HepG2 (cell line): ENCODE measurements around the gene ZFAND6. TPM values are rescaled to one million over a fixed set of nuclear protein-coding genes. Genes with fewer than 3 reads are reported as not detected.

Experiments used
- CC2D1A ChIP-seq: sonication (generic); formaldehyde crosslinking; IDR thresholded peaks from 2 replicates; pipeline ENCODE4 v1.8.1; 2023; ENCODE audit warnings: mild to moderate bottlenecking, missing genetic modification reagents
- GABPB1 ChIP-seq: IDR thresholded peaks from 2 replicates; pipeline ENCODE4 v1.6.1; 2016; ENCODE audit warnings: mild to moderate bottlenecking, missing genetic modification reagents, moderate library complexity, missing compliant biosample characterization
- GATAD1 ChIP-seq: IDR thresholded peaks from 2 replicates; pipeline ENCODE4 v1.6.1; 2016; ENCODE audit warnings: missing genetic modification reagents, missing compliant biosample characterization
- HNRNPLL ChIP-seq: fragments of 200-400 bp; formaldehyde crosslinking; IDR thresholded peaks from 2 replicates; pipeline ENCODE4 v1.6.1; 2017; ENCODE audit warnings: mild to moderate bottlenecking, low read depth, low read length; ENCODE audit not compliant: poor library complexity, severe bottlenecking
- HNRNPUL1 ChIP-seq: fragments of 200-400 bp; formaldehyde crosslinking; IDR thresholded peaks from 2 replicates; pipeline ENCODE4 v1.6.1; 2017; ENCODE audit warnings: low read depth, mild to moderate bottlenecking, low read length, moderate library complexity
- MAFK ChIP-seq, 2 experiments: IDR thresholded peaks in 1 of 2; conservative IDR thresholded peaks in 1 of 2; 2 replicates each; pipeline ENCODE4 v1.6.1; 2011; ENCODE audit warnings: improper control_type of control experiment in 2 of 2, low read length in 2 of 2
- MTA1 ChIP-seq: sonication (generic); formaldehyde crosslinking; IDR thresholded peaks from 2 replicates; pipeline ENCODE4 v1.4.0; 2020; ENCODE audit warnings: missing genetic modification reagents, mild to moderate bottlenecking, borderline replicate concordance
- PPARG ChIP-seq: conservative IDR thresholded peaks from 2 replicates; pipeline ENCODE4 v1.6.1; 2016; ENCODE audit warnings: missing biosample characterization, missing genetic modification reagents
- RFX5 ChIP-seq: IDR thresholded peaks from 2 replicates; pipeline ENCODE4 v1.6.1; 2011; ENCODE audit warnings: low read depth, low read length, improper control_type of control experiment
- TRIM24 ChIP-seq: sonication (generic); formaldehyde crosslinking; IDR thresholded peaks from 2 replicates; pipeline ENCODE4 v1.8.0; 2022; ENCODE audit warnings: mild to moderate bottlenecking, missing genetic modification reagents
- ZBTB7B ChIP-seq: sonication (generic); formaldehyde crosslinking; IDR thresholded peaks from 2 replicates; pipeline ENCODE4 v1.4.0; 2020; ENCODE audit warnings: missing genetic modification reagents
- ZNF143 ChIP-seq: sonication (generic); formaldehyde crosslinking; IDR thresholded peaks from 2 replicates; pipeline ENCODE4 v1.4.0; 2020; ENCODE audit warnings: missing genetic modification reagents
- ZNF343 ChIP-seq: sonication (generic); formaldehyde crosslinking; IDR thresholded peaks from 2 replicates; pipeline ENCODE4 v1.4.0; 2020; ENCODE audit warnings: mild to moderate bottlenecking, missing genetic modification reagents
- ZNF512B ChIP-seq: sonication (generic); formaldehyde crosslinking; IDR thresholded peaks from 2 replicates; pipeline ENCODE4 v1.5.1; 2020; ENCODE audit warnings: missing genetic modification reagents, mild to moderate bottlenecking, borderline replicate concordance
- ZNF776 ChIP-seq: sonication (generic); formaldehyde crosslinking; IDR thresholded peaks from 2 replicates; pipeline ENCODE4 v1.4.0; 2020; ENCODE audit warnings: mild to moderate bottlenecking, missing genetic modification reagents
- ZNF816 ChIP-seq: sonication (generic); formaldehyde crosslinking; IDR thresholded peaks from 2 replicates; pipeline ENCODE4 v1.8.0; 2022; ENCODE audit warnings: missing genetic modification reagents, mild to moderate bottlenecking, borderline replicate concordance
- ZSCAN25 ChIP-seq: sonication (generic); formaldehyde crosslinking; IDR thresholded peaks from 2 replicates; pipeline ENCODE4 v1.8.0; 2022; ENCODE audit warnings: mild to moderate bottlenecking, missing genetic modification reagents
- polyA plus RNA-seq, 8 experiments: library from polyadenylated mRNA; depleted of rRNA in 3 of 8; stranded (reverse) in 7 of 8; unstranded in 1 of 8; fragments of >200 nt; fragmentation: Illumina TruSeq in 4 of 8; extraction: Trizol in 4 of 8; gene quantifications; 2 replicates each; pipeline versions ENCODE4 v1.2.1 to v1.2.3, GENCODE V29; 2011 to 2016; ENCODE audit warnings: low read depth in 4 of 8, missing spikeins in 1 of 8, mixed read lengths in 1 of 8; ENCODE audit not compliant: insufficient read depth in 1 of 8
- total RNA-seq, 5 experiments: library from RNA; depleted of rRNA; stranded (reverse); fragments of >200 nt; fragmentation: Illumina TruSeq; extraction: Trizol; gene quantifications; 2 replicates each; pipeline ENCODE4 v1.2.3, GENCODE V29; 2016; ENCODE audit warnings: low read depth in 1 of 5
- TF ChIP-seq, protein P1 (sequence below): IDR thresholded peaks from 2 replicates; pipeline ENCODE4 v1.6.1; 2016; ENCODE audit warnings: low read depth, missing genetic modification reagents, missing compliant biosample characterization
- TF ChIP-seq, protein P2 (sequence below): sonication (generic); formaldehyde crosslinking; IDR thresholded peaks from 2 replicates; pipeline ENCODE4 v1.5.0; 2020; ENCODE audit warnings: mild to moderate bottlenecking, missing genetic modification reagents
- TF ChIP-seq, protein P3 (sequence below): sonication (generic); formaldehyde crosslinking; IDR thresholded peaks from 2 replicates; pipeline ENCODE4 v1.8.1; 2023; ENCODE audit warnings: missing genetic modification reagents, mild to moderate bottlenecking, borderline replicate concordance

The ZFAND6 gene
- total and polyA plus RNA-seq, 2 of the 13 experiments (the other 11 are each of a cell fraction or from before 2014, with no cell fraction given) = 84.2 to 115 TPM

DNA sequence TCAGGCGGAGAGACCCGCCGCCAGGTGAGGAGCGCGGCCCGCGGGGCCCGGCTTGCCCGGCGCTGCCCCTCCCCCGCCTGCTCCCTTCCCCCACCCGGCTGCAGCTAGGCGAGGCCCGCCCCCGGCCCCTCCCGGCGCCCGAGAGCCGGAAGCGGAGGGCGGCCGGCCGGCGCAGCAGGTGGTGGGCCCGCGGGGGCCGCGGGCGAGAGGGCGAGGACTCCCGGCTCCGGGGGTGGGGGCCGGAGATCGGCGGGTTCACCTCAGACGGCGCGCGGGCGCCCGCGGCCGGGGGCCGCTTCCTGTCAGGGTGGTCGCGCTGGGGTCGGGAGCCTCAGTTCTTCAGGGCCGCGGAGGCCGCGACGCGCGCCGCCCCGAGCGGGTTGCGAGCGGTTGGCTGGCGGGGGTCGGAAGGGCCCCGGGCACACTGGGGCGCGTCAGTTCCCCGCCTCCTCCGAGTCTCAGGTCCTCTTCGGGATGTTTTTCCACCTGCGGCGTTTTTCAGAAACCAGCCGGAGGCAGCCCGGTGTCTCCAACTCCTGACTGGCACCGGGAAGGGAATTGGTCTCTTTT, 395 bp downstream of the ZFAND6 start (continued):
- TF ChIP-seq, protein P1, sequence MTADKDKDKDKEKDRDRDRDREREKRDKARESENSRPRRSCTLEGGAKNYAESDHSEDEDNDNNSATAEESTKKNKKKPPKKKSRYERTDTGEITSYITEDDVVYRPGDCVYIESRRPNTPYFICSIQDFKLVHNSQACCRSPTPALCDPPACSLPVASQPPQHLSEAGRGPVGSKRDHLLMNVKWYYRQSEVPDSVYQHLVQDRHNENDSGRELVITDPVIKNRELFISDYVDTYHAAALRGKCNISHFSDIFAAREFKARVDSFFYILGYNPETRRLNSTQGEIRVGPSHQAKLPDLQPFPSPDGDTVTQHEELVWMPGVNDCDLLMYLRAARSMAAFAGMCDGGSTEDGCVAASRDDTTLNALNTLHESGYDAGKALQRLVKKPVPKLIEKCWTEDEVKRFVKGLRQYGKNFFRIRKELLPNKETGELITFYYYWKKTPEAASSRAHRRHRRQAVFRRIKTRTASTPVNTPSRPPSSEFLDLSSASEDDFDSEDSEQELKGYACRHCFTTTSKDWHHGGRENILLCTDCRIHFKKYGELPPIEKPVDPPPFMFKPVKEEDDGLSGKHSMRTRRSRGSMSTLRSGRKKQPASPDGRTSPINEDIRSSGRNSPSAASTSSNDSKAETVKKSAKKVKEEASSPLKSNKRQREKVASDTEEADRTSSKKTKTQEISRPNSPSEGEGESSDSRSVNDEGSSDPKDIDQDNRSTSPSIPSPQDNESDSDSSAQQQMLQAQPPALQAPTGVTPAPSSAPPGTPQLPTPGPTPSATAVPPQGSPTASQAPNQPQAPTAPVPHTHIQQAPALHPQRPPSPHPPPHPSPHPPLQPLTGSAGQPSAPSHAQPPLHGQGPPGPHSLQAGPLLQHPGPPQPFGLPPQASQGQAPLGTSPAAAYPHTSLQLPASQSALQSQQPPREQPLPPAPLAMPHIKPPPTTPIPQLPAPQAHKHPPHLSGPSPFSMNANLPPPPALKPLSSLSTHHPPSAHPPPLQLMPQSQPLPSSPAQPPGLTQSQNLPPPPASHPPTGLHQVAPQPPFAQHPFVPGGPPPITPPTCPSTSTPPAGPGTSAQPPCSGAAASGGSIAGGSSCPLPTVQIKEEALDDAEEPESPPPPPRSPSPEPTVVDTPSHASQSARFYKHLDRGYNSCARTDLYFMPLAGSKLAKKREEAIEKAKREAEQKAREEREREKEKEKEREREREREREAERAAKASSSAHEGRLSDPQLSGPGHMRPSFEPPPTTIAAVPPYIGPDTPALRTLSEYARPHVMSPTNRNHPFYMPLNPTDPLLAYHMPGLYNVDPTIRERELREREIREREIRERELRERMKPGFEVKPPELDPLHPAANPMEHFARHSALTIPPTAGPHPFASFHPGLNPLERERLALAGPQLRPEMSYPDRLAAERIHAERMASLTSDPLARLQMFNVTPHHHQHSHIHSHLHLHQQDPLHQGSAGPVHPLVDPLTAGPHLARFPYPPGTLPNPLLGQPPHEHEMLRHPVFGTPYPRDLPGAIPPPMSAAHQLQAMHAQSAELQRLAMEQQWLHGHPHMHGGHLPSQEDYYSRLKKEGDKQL (CRISPR knock-in tag) = no peak
- TF ChIP-seq ZNF143 (CRISPR knock-in tag) (no peak), CC2D1A (CRISPR knock-in tag) (no peak), ZNF816 (no peak), GABPB1 (peak; percentile 59; the same call in 1 of the 2 replicates), HNRNPUL1 (no peak), RFX5 (no peak), GATAD1 (CRISPR knock-in tag) (no peak), MTA1 (CRISPR knock-in tag) (no peak), ZBTB7B (CRISPR knock-in tag) (peak; percentile 44; the same call in 1 of the 2 replicates), MAFK (conservative IDR thresholded peaks at IDR 0.05 in 1 of 2, IDR thresholded peaks at IDR 0.05 in 1 of 2; ENCODE audit: low read length in 2 of 2) (no peak), PPARG (CRISPR knock-in tag) (no peak), HNRNPLL (no peak), ZNF343 (CRISPR knock-in tag) (no peak), ZNF512B (CRISPR knock-in tag) (no peak), ZNF776 (0 out of 2 replicates have a peak, but pooled peaks have one; percentile 27), ZSCAN25 (CRISPR knock-in tag) (no peak), TRIM24 (CRISPR knock-in tag) (no peak)
- TF ChIP-seq, protein P2, sequence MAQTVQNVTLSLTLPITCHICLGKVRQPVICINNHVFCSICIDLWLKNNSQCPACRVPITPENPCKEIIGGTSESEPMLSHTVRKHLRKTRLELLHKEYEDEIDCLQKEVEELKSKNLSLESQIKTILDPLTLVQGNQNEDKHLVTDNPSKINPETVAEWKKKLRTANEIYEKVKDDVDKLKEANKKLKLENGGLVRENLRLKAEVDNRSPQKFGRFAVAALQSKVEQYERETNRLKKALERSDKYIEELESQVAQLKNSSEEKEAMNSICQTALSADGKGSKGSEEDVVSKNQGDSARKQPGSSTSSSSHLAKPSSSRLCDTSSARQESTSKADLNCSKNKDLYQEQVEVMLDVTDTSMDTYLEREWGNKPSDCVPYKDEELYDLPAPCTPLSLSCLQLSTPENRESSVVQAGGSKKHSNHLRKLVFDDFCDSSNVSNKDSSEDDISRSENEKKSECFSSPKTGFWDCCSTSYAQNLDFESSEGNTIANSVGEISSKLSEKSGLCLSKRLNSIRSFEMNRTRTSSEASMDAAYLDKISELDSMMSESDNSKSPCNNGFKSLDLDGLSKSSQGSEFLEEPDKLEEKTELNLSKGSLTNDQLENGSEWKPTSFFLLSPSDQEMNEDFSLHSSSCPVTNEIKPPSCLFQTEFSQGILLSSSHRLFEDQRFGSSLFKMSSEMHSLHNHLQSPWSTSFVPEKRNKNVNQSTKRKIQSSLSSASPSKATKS (CRISPR knock-in tag) = no peak
- TF ChIP-seq, protein P3, sequence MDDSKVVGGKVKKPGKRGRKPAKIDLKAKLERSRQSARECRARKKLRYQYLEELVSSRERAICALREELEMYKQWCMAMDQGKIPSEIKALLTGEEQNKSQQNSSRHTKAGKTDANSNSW (CRISPR knock-in tag) = no peak
